AML-193 (cell line): Measurements from ENCODE around the gene SH3GL2.
A peak's percentile ranks its signal among the peaks of the same experiment; 100 is the strongest.

ENCODE experiments used
- DNase-seq, 2 experiments: peaks; one replicate each; lab custom pipeline; 2025; lab: John Stamatoyannopoulos, UW

SH3GL2 gene

DNA sequence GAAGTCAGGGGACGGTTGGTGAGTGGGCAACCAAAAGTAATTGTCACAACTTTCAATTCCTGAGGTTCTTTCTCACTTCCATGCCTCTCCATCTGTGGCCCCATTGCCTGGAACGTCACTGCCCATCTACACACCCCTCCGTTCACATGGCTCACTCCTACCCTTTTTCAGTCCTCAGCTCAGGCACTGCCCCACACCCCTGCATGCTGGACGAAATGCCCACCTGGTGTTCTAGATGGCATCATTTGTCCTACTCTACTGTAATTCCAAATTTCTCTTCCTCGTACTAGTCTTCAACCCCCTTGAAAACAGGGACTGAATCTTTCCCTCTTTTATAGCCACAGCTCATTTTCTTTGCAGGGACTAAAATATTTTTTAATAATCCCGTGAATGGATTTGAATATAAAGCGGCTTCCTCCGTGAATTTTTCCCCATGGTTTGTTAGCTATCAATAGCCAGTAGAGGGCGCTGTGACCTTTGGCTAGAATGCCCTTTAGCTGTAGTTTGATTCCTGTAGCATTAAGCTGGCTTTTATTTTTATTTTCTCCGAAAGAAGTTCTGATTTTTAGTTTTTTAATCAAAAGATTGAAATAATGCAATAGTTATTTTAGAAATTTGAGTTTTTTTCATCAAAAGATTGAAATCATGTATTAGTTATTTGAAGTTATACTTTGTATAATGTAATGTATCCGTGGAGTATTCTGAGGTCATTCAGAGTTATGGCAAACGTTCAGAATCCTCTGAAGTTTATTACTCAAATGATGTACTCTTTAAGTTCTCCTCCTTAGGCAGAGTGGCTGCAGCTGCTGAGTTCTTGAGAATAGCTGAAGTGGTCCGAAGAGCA, 232.1 kb downstream of the SH3GL2 start:
- peak; percentile 23 to 40 for DNase-seq

DNA sequence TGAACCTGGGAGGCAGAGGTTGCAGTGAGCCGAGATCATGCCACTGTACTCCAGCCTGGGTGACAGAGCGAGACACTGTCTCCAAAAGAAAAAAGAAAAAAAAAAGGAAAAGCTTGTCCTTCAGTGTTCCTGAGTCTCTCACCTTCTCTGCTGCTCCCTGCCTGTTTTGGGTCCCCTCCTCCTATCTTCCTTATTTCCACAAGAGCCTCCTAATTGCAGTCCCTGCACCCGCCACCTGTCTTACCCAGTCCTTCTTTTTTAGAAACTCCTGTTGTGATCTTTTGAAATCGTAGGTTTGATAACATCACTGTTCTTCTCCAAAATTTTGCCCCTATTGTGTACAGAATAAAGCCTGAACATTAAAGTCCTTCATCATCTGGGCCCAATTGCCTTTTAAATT, 234.9 kb downstream of the SH3GL2 start:
- DNase-seq: no peak

- DNase-seq: no peak
These were observed 237.7 kb downstream of the SH3GL2 start for GRCh38 chr9:17816431-17817027.

DNA sequence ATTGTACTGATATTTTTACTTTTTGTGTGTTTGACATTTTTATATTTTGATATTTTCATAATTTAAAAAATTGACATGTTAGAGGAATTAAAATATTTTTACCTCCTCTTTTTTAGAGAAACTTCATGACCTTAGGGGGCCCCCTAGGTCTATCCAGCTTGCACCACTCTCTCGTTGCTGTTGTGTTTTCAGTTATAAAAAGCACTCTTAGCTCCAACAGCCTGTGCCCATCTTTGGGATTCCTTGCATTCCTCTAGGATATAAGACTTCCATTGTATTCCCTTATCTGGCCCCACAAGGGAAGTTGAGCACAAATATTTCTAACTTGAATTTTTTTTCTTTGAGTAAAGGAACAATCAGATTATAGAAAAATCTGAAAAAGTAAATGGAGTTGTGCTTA, 245.3 kb downstream of the SH3GL2 start:
- DNase-seq: no peak

DNA sequence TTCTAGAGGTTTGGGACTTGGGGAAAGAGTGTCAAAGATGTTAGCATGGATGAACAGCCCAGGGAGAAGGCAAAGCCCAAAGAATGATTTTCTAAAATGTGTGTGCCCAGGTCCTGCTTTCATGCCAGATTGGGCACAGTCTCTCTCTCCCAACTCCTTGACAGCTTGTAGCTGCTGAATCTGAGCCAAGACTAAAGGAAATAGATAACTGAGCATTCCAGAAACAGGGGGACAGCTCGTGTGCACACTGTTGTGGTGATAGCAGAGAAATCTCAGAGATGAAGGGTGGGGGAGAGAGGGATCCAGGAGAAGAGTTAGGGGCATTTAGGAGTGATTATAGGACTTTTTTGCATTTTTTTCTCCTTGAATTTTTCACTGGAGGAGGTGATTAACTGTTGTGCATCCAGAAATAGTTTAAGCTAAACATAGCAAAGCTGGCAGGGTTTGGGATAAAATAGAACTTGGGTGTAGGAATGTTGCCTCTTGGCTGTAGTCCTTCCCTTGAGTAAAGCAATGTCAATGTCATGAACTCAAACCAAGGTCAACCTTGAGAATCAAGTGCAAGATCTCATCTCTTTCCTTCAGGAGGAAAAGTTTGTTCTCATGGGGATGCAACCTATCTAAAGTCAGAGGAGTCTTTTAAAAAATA, 245.9 kb downstream of the SH3GL2 start:
- no peak for DNase-seq

- DNase-seq: no peak
These were observed 246.4 kb downstream of the SH3GL2 start for GRCh38 chr9:17825265-17825659.

GRCh38 chr9:17829064-17829463, 250.2 kb downstream of the SH3GL2 start:
- DNase-seq: no peak

DNA sequence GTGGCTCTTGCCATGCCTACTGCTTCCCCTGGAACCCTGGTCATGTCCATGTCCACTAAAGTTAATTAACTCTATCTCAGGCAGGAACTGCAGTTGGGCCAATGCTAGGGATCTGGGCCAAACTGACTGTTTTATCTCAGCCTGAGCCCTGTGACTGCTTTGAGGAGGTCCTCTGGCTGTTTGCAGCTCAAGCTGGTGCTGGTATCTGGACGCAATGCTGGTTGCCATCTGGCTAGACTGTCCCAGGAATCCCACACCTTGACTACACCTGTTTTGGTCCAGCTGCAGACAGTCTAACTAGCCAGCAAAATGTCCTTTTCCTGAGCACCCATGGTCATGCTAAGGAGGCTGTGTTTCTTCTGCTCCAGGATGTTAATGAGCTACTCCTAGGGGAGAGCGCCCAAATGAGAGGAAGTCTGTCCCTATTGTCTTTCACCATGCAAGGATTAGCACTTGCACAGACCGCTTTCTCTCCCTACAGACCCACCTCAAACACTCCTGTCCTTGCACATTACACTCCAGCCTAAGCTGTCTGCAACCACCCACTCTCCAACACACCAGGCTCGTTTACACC, 251.0 kb downstream of the SH3GL2 start:
- DNase-seq: no peak

DNA sequence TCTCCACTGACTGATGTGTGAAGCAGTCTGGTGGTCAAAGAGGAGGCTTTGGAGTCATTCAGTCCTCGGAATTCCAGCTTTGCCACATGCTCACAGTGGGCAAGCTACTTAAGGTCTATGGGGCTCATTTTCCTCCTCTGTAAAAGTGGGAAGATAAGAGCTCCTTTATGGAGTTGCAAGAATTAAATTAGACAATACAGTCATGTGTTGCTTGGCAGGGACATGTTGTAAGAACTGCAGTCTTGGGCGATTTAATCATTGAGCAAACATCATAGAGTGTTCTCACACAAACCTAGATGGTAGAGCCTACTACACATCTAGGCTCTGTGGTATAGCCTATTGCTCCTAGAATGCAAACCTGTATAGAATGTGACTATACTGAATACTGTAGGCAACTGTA, 253.9 kb downstream of the SH3GL2 start:
- no peak for DNase-seq

DNA sequence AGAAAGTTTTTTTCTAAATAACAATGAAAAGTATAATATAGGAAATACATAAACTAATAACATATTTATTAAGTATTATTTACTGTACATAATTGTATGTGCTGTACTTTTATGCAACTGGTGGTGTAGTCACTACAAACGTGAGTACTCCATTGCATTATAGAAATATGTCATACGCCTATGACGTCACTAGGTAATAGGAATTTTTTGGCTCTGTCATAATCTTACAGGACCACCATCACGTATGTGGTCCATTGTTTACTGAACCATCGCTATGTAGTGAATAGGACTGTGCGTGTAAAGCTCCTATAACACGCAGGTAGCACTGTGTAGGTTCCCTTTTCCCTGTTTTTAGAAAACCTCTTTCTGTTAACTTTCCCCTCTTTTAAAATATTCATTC, 255.0 kb downstream of the SH3GL2 start:
- no peak for DNase-seq

DNA sequence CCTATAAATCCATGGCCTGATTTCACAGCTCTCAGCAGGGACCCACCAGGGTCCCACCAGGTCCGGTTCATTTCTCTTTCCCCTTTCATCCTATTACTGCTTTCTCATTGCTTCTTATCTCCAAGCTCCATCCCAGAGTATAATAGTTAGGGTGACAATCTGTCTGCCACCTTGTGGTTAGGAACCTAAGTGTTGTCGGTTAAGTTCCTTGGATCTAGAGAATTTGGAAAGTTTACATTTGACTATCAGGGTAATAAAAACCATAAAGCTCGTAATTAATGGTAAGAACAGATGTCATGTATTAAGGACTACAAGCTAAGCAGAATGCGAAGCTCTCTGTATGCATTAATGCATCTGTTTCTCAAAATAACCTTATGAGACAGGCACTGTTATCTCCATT, 259.1 kb downstream of the SH3GL2 start:
- DNase-seq: no peak

- no peak for DNase-seq
These were observed 260.9 kb downstream of the SH3GL2 start for GRCh38 chr9:17839776-17840175.

DNA sequence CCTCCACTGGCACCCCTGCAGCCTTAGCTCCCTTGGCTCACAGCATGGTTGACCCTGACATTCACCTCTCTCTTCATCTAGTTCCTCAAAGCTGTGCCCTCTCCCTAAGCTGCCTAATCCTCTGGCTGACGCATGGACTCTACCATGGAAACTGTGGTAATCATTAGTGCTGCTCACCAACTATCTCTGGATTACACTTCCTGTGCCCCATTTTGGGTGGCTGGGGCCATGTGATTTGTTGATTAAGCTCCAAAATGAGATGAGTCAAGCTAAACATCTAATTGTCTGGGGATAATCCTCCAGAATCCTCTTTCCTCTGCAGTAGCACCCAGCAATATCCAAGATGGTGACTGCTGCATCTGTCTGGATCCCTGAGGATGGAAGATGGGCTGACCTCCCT, 264.4 kb downstream of the SH3GL2 start:
- no peak for DNase-seq
